NCI-H345 treated with DMSO at 0.1 percent for 48 hours (cell line): Measurements from ENCODE around the gene EMC7.
A peak's percentile ranks its signal among the peaks of the same experiment; 100 is the strongest.

ENCODE experiments used
- DNase-seq: peaks from one replicate; lab custom pipeline; 2025; ENCODE audit not compliant: unreplicated experiment; lab: John Stamatoyannopoulos, UW

Gene EMC7

GRCh38 chr15:34038871-34039789 is 62.5 kb downstream of the EMC7 start, which contains the start of gene AVEN:
TSS of gene AVEN (minus strand) at chr15:34039204. CDS start at chr15:34039046, 158 bp downstream.
- no peak for DNase-seq

GRCh38 chr15:34038023-34038870 is 63.4 kb downstream of the EMC7 start:
- DNase-seq = peak; percentile 17
